PC-3 (cell line): ENCODE measurements around the gene SLC6A6.

Experiments used
- EZH2 ChIP-seq: fragments of 300-600 bp; sonication (generic); IDR thresholded peaks from one replicate; pipeline ENCODE4 v1.6.1; 2017; ENCODE audit warnings: antibody characterized with exemption, mild to moderate bottlenecking, low read length; ENCODE audit not compliant: unreplicated experiment
- EZH2phosphoT487 ChIP-seq: fragments of 300-600 bp; sonication (generic); IDR thresholded peaks from 2 replicates; pipeline ENCODE4 v1.6.1; 2018; ENCODE audit warnings: mild to moderate bottlenecking, antibody characterized with exemption, low read length, borderline replicate concordance
- TF ChIP-seq, protein P1 (sequence below): fragments of 300-600 bp; sonication (generic); conservative IDR thresholded peaks from 2 replicates; pipeline ENCODE4 v1.5.1; 2017; ENCODE audit warnings: antibody characterized with exemption, low read depth, mild to moderate bottlenecking, low read length

DNA sequence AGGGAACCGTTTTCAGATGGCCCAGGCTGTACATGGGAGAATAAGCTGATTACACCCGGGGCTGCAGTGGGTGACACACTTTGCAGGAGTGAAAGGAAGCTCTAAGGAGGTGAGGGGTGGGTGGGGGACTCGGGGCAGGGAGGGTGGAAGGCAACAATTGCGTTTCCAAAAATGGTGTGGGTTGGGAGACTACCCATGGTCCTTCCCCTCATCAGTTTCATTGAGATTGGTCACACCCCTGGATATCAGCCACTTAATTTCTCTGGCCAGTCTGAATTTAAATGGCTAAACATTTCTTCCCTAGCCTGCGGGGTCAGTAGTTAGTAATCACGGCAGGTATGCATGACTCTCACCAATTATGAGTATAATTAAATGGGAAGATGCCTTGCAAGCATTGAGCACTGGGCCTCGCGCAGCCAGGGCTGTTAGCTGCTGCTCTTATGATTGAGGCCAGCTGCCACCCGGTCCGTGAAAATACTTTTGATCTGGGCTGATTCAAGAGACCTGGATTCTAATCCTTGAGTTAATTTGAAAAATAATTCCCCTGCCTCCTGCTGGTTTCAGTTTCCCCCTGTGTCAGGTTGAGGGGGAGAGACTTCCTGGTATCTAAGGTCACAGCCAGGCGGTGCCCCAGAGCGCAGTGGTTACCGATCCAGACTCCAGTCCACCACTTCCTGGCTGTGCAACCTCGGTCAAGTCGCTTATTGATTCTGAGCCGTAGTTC lies 23.3 kb downstream of the SLC6A6 start:
- TF ChIP-seq, protein P1, sequence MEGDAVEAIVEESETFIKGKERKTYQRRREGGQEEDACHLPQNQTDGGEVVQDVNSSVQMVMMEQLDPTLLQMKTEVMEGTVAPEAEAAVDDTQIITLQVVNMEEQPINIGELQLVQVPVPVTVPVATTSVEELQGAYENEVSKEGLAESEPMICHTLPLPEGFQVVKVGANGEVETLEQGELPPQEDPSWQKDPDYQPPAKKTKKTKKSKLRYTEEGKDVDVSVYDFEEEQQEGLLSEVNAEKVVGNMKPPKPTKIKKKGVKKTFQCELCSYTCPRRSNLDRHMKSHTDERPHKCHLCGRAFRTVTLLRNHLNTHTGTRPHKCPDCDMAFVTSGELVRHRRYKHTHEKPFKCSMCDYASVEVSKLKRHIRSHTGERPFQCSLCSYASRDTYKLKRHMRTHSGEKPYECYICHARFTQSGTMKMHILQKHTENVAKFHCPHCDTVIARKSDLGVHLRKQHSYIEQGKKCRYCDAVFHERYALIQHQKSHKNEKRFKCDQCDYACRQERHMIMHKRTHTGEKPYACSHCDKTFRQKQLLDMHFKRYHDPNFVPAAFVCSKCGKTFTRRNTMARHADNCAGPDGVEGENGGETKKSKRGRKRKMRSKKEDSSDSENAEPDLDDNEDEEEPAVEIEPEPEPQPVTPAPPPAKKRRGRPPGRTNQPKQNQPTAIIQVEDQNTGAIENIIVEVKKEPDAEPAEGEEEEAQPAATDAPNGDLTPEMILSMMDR = no peak
- no peak for TF ChIP-seq EZH2
- TF ChIP-seq EZH2phosphoT487 = no peak
